ENCODE results near the gene DUS2. TPM values are rescaled to one million over a fixed set of nuclear protein-coding genes. Genes with fewer than 3 reads are reported as not detected.

DUS2 gene
- total RNA-seq, 1 experiment from 2014 or later: 23.7 TPM

DNA sequence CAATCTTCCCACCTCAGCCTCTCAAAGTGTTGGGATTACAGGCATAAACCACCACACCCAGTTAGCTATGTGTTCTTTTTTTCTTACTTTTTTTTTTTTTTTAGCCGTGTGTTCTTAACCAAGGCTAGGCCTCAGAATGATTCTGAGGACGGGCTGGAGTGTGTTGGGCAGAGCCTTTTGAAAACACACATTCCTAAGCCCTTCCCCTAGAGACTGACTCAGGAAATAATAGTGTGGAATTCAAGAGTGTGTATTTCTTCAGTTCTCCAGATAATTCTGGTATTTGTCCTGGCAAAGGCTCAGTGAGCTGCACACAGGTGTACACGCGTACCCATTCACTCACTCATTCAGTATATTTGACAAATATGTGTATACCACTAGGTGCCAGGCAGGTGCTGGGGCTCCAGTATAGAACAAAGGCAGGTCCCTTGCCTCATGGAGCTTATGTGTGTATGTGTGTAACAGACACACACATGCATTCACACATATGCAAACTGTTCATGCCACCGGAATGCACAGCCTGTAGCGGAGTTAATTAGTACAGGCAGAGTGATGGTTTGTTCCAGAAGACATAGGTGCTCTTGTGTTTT lies 42.7 kb downstream of the DUS2 start:
- Histone ChIP-seq H3K79me2 (ENCODE audit: low read length) (no peaks in the 10 kb centered on the region), H3K4me2 (ENCODE audit: low read depth, low read length, poor library complexity, severe bottlenecking) (no peak overlapping the region), H2AFZ (ENCODE audit: low read length) (no peak overlapping the region), H3K27ac (ENCODE audit: low read length) (no peak overlapping the region), H3K27me3 (ENCODE audit: low read length) (no peaks in the 10 kb centered on the region), H4K20me1 (ENCODE audit: insufficient read depth, low read depth, low read length) (no peaks in the 10 kb centered on the region), H3K4me1 (ENCODE audit: low read length) (peaks cover 14% of the 10 kb centered on the region), H3K36me3 (ENCODE audit: insufficient read depth, low read length) (peaks cover 11% of the 10 kb centered on the region; the same call in 1 of the 2 replicates), H3K4me3 (ENCODE audit: low read length) (no peak overlapping the region), H3K9me2 (replicated peaks; ENCODE audit: insufficient read depth, low read length) (no peaks in the 10 kb centered on the region), H3K9me3 (ENCODE audit: low read length) (no peaks in the 10 kb centered on the region), H3K9ac (ENCODE audit: low read length) (no peak overlapping the region)
- DNase-seq: no peak

DNA sequence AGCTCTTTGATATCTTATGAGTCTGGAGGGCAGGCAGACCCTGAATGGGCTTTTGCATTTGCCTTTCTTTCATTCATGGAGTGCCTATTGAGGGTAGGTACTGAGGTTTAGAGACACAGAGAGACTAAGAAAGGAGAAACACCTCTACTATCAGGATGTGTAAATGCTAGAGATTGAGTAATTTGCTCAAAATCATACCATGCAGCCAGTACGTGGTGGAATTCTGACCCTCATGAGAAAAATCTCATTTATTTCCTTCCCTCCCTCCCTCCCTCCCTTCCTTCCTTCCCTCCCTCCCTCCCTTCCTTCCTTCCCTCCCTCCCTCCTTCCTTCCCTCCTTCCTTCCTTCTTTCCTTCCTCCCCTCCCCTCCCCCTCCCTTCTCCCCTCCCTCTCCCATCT lies 43.7 kb downstream of the DUS2 start:
- H3K4me1 ChIP-seq (ENCODE audit: low read length): peaks cover 10% of the 10 kb centered on the region
- H3K79me2 ChIP-seq (ENCODE audit: low read length): no peaks in the 10 kb centered on the region
- DNase-seq: no peak
- H3K9ac ChIP-seq (ENCODE audit: low read length): no peak overlapping the region
- H3K9me2 ChIP-seq (replicated peaks; ENCODE audit: insufficient read depth, low read length): no peaks in the 10 kb centered on the region
- no peak overlapping the region for H3K4me3 ChIP-seq (ENCODE audit: low read length)
- no peak overlapping the region for H2AFZ ChIP-seq (ENCODE audit: low read length)
- H3K27me3 ChIP-seq (ENCODE audit: low read length): no peaks in the 10 kb centered on the region
- no peaks in the 10 kb centered on the region for H3K9me3 ChIP-seq (ENCODE audit: low read length)
- peaks cover 17% of the 10 kb centered on the region; the same call in 1 of the 2 replicates for H3K36me3 ChIP-seq (ENCODE audit: insufficient read depth, low read length)
- no peaks in the 10 kb centered on the region for H4K20me1 ChIP-seq (ENCODE audit: insufficient read depth, low read depth, low read length)
- H3K27ac ChIP-seq (ENCODE audit: low read length): no peak overlapping the region
- no peak overlapping the region for H3K4me2 ChIP-seq (ENCODE audit: low read depth, low read length, poor library complexity, severe bottlenecking)

- no peak for DNase-seq
- peaks cover 24% of the 10 kb centered on the region for H3K36me3 ChIP-seq (ENCODE audit: insufficient read depth, low read length)
- H3K79me2 ChIP-seq (ENCODE audit: low read length): no peaks in the 10 kb centered on the region
- H3K4me2 ChIP-seq (ENCODE audit: low read depth, low read length, poor library complexity, severe bottlenecking): no peak overlapping the region
- no peaks in the 10 kb centered on the region for H4K20me1 ChIP-seq (ENCODE audit: insufficient read depth, low read depth, low read length)
- H3K9me3 ChIP-seq (ENCODE audit: low read length): no peaks in the 10 kb centered on the region
- no peak overlapping the region for H3K4me3 ChIP-seq (ENCODE audit: low read length)
- H2AFZ ChIP-seq (ENCODE audit: low read length): no peak overlapping the region
- no peaks in the 10 kb centered on the region for H3K27me3 ChIP-seq (ENCODE audit: low read length)
- no peaks in the 10 kb centered on the region for H3K9me2 ChIP-seq (replicated peaks; ENCODE audit: insufficient read depth, low read length)
- peaks cover 17% of the 10 kb centered on the region for H3K4me1 ChIP-seq (ENCODE audit: low read length)
- no peak overlapping the region for H3K9ac ChIP-seq (ENCODE audit: low read length)
- no peak overlapping the region for H3K27ac ChIP-seq (ENCODE audit: low read length)
These were observed 45.8 kb downstream of the DUS2 start for GRCh38 chr16:68068926-68069325.

GRCh38 chr16:68069511-68070248 lies 46.6 kb downstream of the DUS2 start:
- Histone ChIP-seq H3K4me1 (ENCODE audit: low read length) (peaks cover 24% of the 10 kb centered on the region), H3K4me3 (ENCODE audit: low read length) (no peak overlapping the region), H3K27me3 (ENCODE audit: low read length) (no peaks in the 10 kb centered on the region), H4K20me1 (ENCODE audit: insufficient read depth, low read depth, low read length) (no peaks in the 10 kb centered on the region), H3K9me2 (replicated peaks; ENCODE audit: insufficient read depth, low read length) (no peaks in the 10 kb centered on the region), H3K4me2 (ENCODE audit: low read depth, low read length, poor library complexity, severe bottlenecking) (no peak overlapping the region), H3K9ac (ENCODE audit: low read length) (no peak overlapping the region), H3K27ac (ENCODE audit: low read length) (no peak overlapping the region), H3K9me3 (ENCODE audit: low read length) (no peaks in the 10 kb centered on the region), H3K36me3 (ENCODE audit: insufficient read depth, low read length) (peaks cover 27% of the 10 kb centered on the region), H2AFZ (ENCODE audit: low read length) (no peak overlapping the region), H3K79me2 (ENCODE audit: low read length) (no peaks in the 10 kb centered on the region)
- no peak for DNase-seq

DNA sequence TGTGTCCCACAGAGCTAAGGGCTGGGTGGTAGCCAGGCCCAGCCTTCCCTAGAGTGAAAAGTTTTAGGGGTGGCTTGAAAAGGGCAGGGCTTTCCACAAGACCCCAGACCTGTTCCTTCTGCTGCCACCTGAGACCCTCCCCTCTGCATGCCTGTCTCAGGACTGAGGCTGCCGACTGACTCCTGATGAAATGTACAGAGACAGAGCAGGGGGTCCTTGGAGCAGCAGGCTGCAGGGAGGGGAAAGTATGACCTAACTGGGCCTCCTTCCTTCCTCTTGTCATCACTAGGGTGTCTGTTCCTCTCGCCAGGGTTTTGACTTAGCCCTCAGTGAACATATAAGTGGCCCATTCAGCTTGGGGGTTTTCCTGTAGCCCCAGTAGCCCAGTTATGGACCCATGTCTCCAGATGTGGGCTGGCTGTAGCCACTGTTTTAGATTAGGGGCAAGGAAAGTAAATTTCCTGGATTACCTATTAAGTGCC lies 47.2 kb downstream of the DUS2 start:
- DNase-seq: no peak
- Histone ChIP-seq H3K27ac (ENCODE audit: low read length) (peak overlapping the region; percentile 23; the same call in 1 of the 2 replicates), H3K9ac (ENCODE audit: low read length) (no peak overlapping the region), H3K79me2 (ENCODE audit: low read length) (no peaks in the 10 kb centered on the region), H2AFZ (ENCODE audit: low read length) (no peak overlapping the region), H3K4me2 (ENCODE audit: low read depth, low read length, poor library complexity, severe bottlenecking) (no peak overlapping the region), H4K20me1 (ENCODE audit: insufficient read depth, low read depth, low read length) (no peaks in the 10 kb centered on the region), H3K4me1 (ENCODE audit: low read length) (peaks cover 30% of the 10 kb centered on the region), H3K9me3 (ENCODE audit: low read length) (no peaks in the 10 kb centered on the region), H3K36me3 (ENCODE audit: insufficient read depth, low read length) (peaks cover 27% of the 10 kb centered on the region), H3K4me3 (ENCODE audit: low read length) (no peak overlapping the region), H3K27me3 (ENCODE audit: low read length) (no peaks in the 10 kb centered on the region), H3K9me2 (replicated peaks; ENCODE audit: insufficient read depth, low read length) (no peaks in the 10 kb centered on the region)

GRCh38 chr16:68070806-68071517 lies 47.9 kb downstream of the DUS2 start:
- peak overlapping the region; percentile 23 for H3K27ac ChIP-seq (ENCODE audit: low read length)
- no peak overlapping the region for H3K9ac ChIP-seq (ENCODE audit: low read length)
- no peaks in the 10 kb centered on the region for H3K27me3 ChIP-seq (ENCODE audit: low read length)
- no peaks in the 10 kb centered on the region for H3K79me2 ChIP-seq (ENCODE audit: low read length)
- peaks cover 29% of the 10 kb centered on the region for H3K36me3 ChIP-seq (ENCODE audit: insufficient read depth, low read length)
- no peak for DNase-seq
- H3K4me3 ChIP-seq (ENCODE audit: low read length): no peak overlapping the region
- H3K4me2 ChIP-seq (ENCODE audit: low read depth, low read length, poor library complexity, severe bottlenecking): no peak overlapping the region
- no peak overlapping the region for H2AFZ ChIP-seq (ENCODE audit: low read length)
- peaks cover 36% of the 10 kb centered on the region for H3K4me1 ChIP-seq (ENCODE audit: low read length)
- no peaks in the 10 kb centered on the region for H3K9me2 ChIP-seq (replicated peaks; ENCODE audit: insufficient read depth, low read length)
- H4K20me1 ChIP-seq (ENCODE audit: insufficient read depth, low read depth, low read length): no peaks in the 10 kb centered on the region
- no peaks in the 10 kb centered on the region for H3K9me3 ChIP-seq (ENCODE audit: low read length)

GRCh38 chr16:68071518-68071901 lies 48.4 kb downstream of the DUS2 start:
- Histone ChIP-seq H3K9me2 (replicated peaks; ENCODE audit: insufficient read depth, low read length) (no peaks in the 10 kb centered on the region), H3K4me1 (ENCODE audit: low read length) (peaks cover 36% of the 10 kb centered on the region), H3K9me3 (ENCODE audit: low read length) (no peaks in the 10 kb centered on the region), H3K9ac (ENCODE audit: low read length) (no peak overlapping the region), H4K20me1 (ENCODE audit: insufficient read depth, low read depth, low read length) (no peaks in the 10 kb centered on the region), H3K27ac (ENCODE audit: low read length) (peak overlapping the region; percentile 23), H2AFZ (ENCODE audit: low read length) (no peak overlapping the region), H3K4me3 (ENCODE audit: low read length) (no peak overlapping the region), H3K36me3 (ENCODE audit: insufficient read depth, low read length) (peaks cover 31% of the 10 kb centered on the region), H3K27me3 (ENCODE audit: low read length) (no peaks in the 10 kb centered on the region), H3K4me2 (ENCODE audit: low read depth, low read length, poor library complexity, severe bottlenecking) (no peak overlapping the region), H3K79me2 (ENCODE audit: low read length) (no peaks in the 10 kb centered on the region)
- DNase-seq: no peak

GRCh38 chr16:68072038-68072695 lies 49.1 kb downstream of the DUS2 start:
- no peak overlapping the region for H3K27ac ChIP-seq (ENCODE audit: low read length)
- no peaks in the 10 kb centered on the region for H4K20me1 ChIP-seq (ENCODE audit: insufficient read depth, low read depth, low read length)
- H3K9me3 ChIP-seq (ENCODE audit: low read length): no peaks in the 10 kb centered on the region
- no peaks in the 10 kb centered on the region for H3K9me2 ChIP-seq (replicated peaks; ENCODE audit: insufficient read depth, low read length)
- no peak overlapping the region for H3K4me3 ChIP-seq (ENCODE audit: low read length)
- no peaks in the 10 kb centered on the region for H3K79me2 ChIP-seq (ENCODE audit: low read length)
- no peak overlapping the region for H2AFZ ChIP-seq (ENCODE audit: low read length)
- DNase-seq: no peak
- H3K4me1 ChIP-seq (ENCODE audit: low read length): peaks cover 36% of the 10 kb centered on the region
- H3K4me2 ChIP-seq (ENCODE audit: low read depth, low read length, poor library complexity, severe bottlenecking): no peak overlapping the region
- no peak overlapping the region for H3K9ac ChIP-seq (ENCODE audit: low read length)
- H3K36me3 ChIP-seq (ENCODE audit: insufficient read depth, low read length): peaks cover 32% of the 10 kb centered on the region
- no peaks in the 10 kb centered on the region for H3K27me3 ChIP-seq (ENCODE audit: low read length)
